Measurements from ENCODE around the gene ZNF626. TPM values are rescaled to one million over a fixed set of nuclear protein-coding genes. Genes with fewer than 3 reads are reported as not detected.
"Not testable (repeated sequence)": the region's sequence is repeated elsewhere in the genome, so short reads cannot be mapped to it uniquely, and the experiment has no call there.

Gene ZNF626
- total and polyA plus RNA-seq, 2 donors, result 10.0 to 17.2 TPM

GRCh38 chr19:20640545-20640944, 20.8 kb downstream of the ZNF626 start:
- H3K4me1 ChIP-seq (ENCODE audit: control insufficient read depth in 2 of 2, insufficient read depth in 2 of 2, low read length in 2 of 2), result no peaks in the 10 kb centered on the region
- 97% methylated on average over 2 of the region's 2 CpGs for WGBS
- H3K27me3 ChIP-seq (ENCODE audit: control insufficient read depth in 2 of 2, insufficient read depth in 1 of 2, low read length in 1 of 2), result no peaks in the 10 kb centered on the region
- peaks cover 7 to 10% of the 10 kb centered on the region in 2 donors for H3K9me3 ChIP-seq (ENCODE audit: control insufficient read depth in 2 of 2, insufficient read depth in 1 of 2, low read length in 1 of 2)
- no peak overlapping the region for H3K4me3 ChIP-seq (ENCODE audit: low read length in 2 of 2)
- H3K36me3 ChIP-seq (ENCODE audit: control insufficient read depth in 2 of 2, insufficient read depth in 2 of 2, low read length in 1 of 2), result peaks cover 12 to 35% of the 10 kb centered on the region in 2 donors
- no peak overlapping the region for H3K27ac ChIP-seq (ENCODE audit: low read depth in 1 of 2, low read length in 1 of 2)
- DNase-seq (ENCODE audit: low read depth in 6 of 9, low spot score in 9 of 9), result no peak

GRCh38 chr19:20640023-20640422, 21.3 kb downstream of the ZNF626 start:
- peaks cover 9 to 10% of the 10 kb centered on the region in 2 donors for H3K9me3 ChIP-seq (ENCODE audit: control insufficient read depth in 2 of 2, insufficient read depth in 1 of 2, low read length in 1 of 2)
- no peak overlapping the region for H3K4me3 ChIP-seq (ENCODE audit: low read length in 2 of 2)
- no peaks in the 10 kb centered on the region for H3K27me3 ChIP-seq (ENCODE audit: control insufficient read depth in 2 of 2, insufficient read depth in 1 of 2, low read length in 1 of 2)
- H3K27ac ChIP-seq (ENCODE audit: low read depth in 1 of 2, low read length in 1 of 2), result no peak overlapping the region
- no peak for DNase-seq (ENCODE audit: low read depth in 6 of 9, low spot score in 9 of 9)
- peaks cover 12 to 38% of the 10 kb centered on the region in 2 donors for H3K36me3 ChIP-seq (ENCODE audit: control insufficient read depth in 2 of 2, insufficient read depth in 2 of 2, low read length in 1 of 2)
- WGBS, result 96% methylated on average over 2 of the region's 2 CpGs
- no peaks in the 10 kb centered on the region for H3K4me1 ChIP-seq (ENCODE audit: control insufficient read depth in 2 of 2, insufficient read depth in 2 of 2, low read length in 2 of 2)

GRCh38 chr19:20624560-20624959, 36.8 kb downstream of the ZNF626 start:
- peaks cover 2 to 21% of the 10 kb centered on the region in 2 donors for H3K9me3 ChIP-seq (ENCODE audit: control insufficient read depth in 2 of 2, insufficient read depth in 1 of 2, low read length in 1 of 2)
- H3K27me3 ChIP-seq (ENCODE audit: control insufficient read depth in 2 of 2, insufficient read depth in 1 of 2, low read length in 1 of 2); H3K27ac ChIP-seq (ENCODE audit: low read depth in 1 of 2, low read length in 1 of 2); H3K4me1 ChIP-seq (ENCODE audit: control insufficient read depth in 2 of 2, insufficient read depth in 2 of 2, low read length in 2 of 2); DNase-seq (ENCODE audit: low read depth in 6 of 9, low spot score in 9 of 9); H3K36me3 ChIP-seq (ENCODE audit: control insufficient read depth in 2 of 2, insufficient read depth in 2 of 2, low read length in 1 of 2); H3K4me3 ChIP-seq (ENCODE audit: low read length in 2 of 2): not testable (repeated sequence)
- WGBS, result 100% methylated on average over 2 of the region's 2 CpGs

GRCh38 chr19:20616071-20616470, 45.3 kb downstream of the ZNF626 start:
- WGBS, result 90% methylated on average over 2 of the region's 2 CpGs
- DNase-seq (ENCODE audit: low read depth in 6 of 9, low spot score in 9 of 9), result no peak
- H3K9me3 ChIP-seq (ENCODE audit: control insufficient read depth in 2 of 2, insufficient read depth in 1 of 2, low read length in 1 of 2), result peaks cover 2 to 24% of the 10 kb centered on the region in 2 donors

GRCh38 chr19:20614971-20615370, 46.4 kb downstream of the ZNF626 start:
- not testable (repeated sequence) for H3K27me3 ChIP-seq (ENCODE audit: control insufficient read depth in 2 of 2, insufficient read depth in 1 of 2, low read length in 1 of 2); H3K4me1 ChIP-seq (ENCODE audit: control insufficient read depth in 2 of 2, insufficient read depth in 2 of 2, low read length in 2 of 2); H3K36me3 ChIP-seq (ENCODE audit: control insufficient read depth in 2 of 2, insufficient read depth in 2 of 2, low read length in 1 of 2); H3K27ac ChIP-seq (ENCODE audit: low read depth in 1 of 2, low read length in 1 of 2); DNase-seq (ENCODE audit: low read depth in 6 of 9, low spot score in 9 of 9); H3K4me3 ChIP-seq (ENCODE audit: low read length in 2 of 2)
- H3K9me3 ChIP-seq (ENCODE audit: control insufficient read depth in 2 of 2, insufficient read depth in 1 of 2, low read length in 1 of 2), result peaks cover 3 to 20% of the 10 kb centered on the region in 2 donors
- WGBS, result 92% methylated on average over 4 of the region's 4 CpGs

More at GRCh38 chr19:20616071-20616470, 45.3 kb downstream of the ZNF626 start:
- Histone ChIP-seq H3K27me3 (ENCODE audit: control insufficient read depth in 2 of 2, insufficient read depth in 1 of 2, low read length in 1 of 2) (no peaks in the 10 kb centered on the region), H3K27ac (ENCODE audit: low read depth in 1 of 2, low read length in 1 of 2) (no peak overlapping the region), H3K4me1 (ENCODE audit: control insufficient read depth in 2 of 2, insufficient read depth in 2 of 2, low read length in 2 of 2) (no peaks in the 10 kb centered on the region), H3K4me3 (ENCODE audit: low read length in 2 of 2) (no peak overlapping the region), H3K36me3 (ENCODE audit: control insufficient read depth in 2 of 2, insufficient read depth in 2 of 2, low read length in 1 of 2) (no peaks in the 10 kb centered on the region)

GRCh38 chr19:20612711-20613316, 48.6 kb downstream of the ZNF626 start:
- H3K4me1 ChIP-seq (ENCODE audit: control insufficient read depth in 2 of 2, insufficient read depth in 2 of 2, low read length in 2 of 2), result no peaks in the 10 kb centered on the region
- no peak for DNase-seq (ENCODE audit: low read depth in 6 of 9, low spot score in 9 of 9)
- peaks cover 3 to 20% of the 10 kb centered on the region in 2 donors for H3K9me3 ChIP-seq (ENCODE audit: control insufficient read depth in 2 of 2, insufficient read depth in 1 of 2, low read length in 1 of 2)
- no peak overlapping the region for H3K4me3 ChIP-seq (ENCODE audit: low read length in 2 of 2)
- H3K27me3 ChIP-seq (ENCODE audit: control insufficient read depth in 2 of 2, insufficient read depth in 1 of 2, low read length in 1 of 2), result no peaks in the 10 kb centered on the region
- WGBS, result 47% methylated on average over 5 of the region's 5 CpGs
- H3K36me3 ChIP-seq (ENCODE audit: control insufficient read depth in 2 of 2, insufficient read depth in 2 of 2, low read length in 1 of 2), result no peaks in the 10 kb centered on the region
- no peak overlapping the region for H3K27ac ChIP-seq (ENCODE audit: low read depth in 1 of 2, low read length in 1 of 2)

GRCh38 chr19:20611866-20612265, 49.5 kb downstream of the ZNF626 start:
- peaks cover 3 to 26% of the 10 kb centered on the region in 2 donors for H3K9me3 ChIP-seq (ENCODE audit: control insufficient read depth in 2 of 2, insufficient read depth in 1 of 2, low read length in 1 of 2)
- WGBS, result 87% methylated on average over 6 of the region's 6 CpGs

GRCh38 chr19:20607943-20608342, 53.4 kb downstream of the ZNF626 start:
- H3K27me3 ChIP-seq (ENCODE audit: control insufficient read depth in 2 of 2, insufficient read depth in 1 of 2, low read length in 1 of 2), result no peaks in the 10 kb centered on the region
- no peaks in the 10 kb centered on the region for H3K36me3 ChIP-seq (ENCODE audit: control insufficient read depth in 2 of 2, insufficient read depth in 2 of 2, low read length in 1 of 2)
- H3K9me3 ChIP-seq (ENCODE audit: control insufficient read depth in 2 of 2, insufficient read depth in 1 of 2, low read length in 1 of 2), result peaks cover 3 to 24% of the 10 kb centered on the region in 2 donors
- H3K4me3 ChIP-seq (ENCODE audit: low read length in 2 of 2), result no peak overlapping the region
- DNase-seq (ENCODE audit: low read depth in 6 of 9, low spot score in 9 of 9), result no peak
- 0% methylated on average over 1 of the region's 1 CpG for WGBS
- H3K27ac ChIP-seq (ENCODE audit: low read depth in 1 of 2, low read length in 1 of 2), result no peak overlapping the region
- no peaks in the 10 kb centered on the region for H3K4me1 ChIP-seq (ENCODE audit: control insufficient read depth in 2 of 2, insufficient read depth in 2 of 2, low read length in 2 of 2)

More at GRCh38 chr19:20611866-20612265, 49.5 kb downstream of the ZNF626 start:
- DNase-seq (ENCODE audit: low read depth in 6 of 9, low spot score in 9 of 9), result no peak
- Histone ChIP-seq H3K27ac (ENCODE audit: low read depth in 1 of 2, low read length in 1 of 2) (no peak overlapping the region), H3K27me3 (ENCODE audit: control insufficient read depth in 2 of 2, insufficient read depth in 1 of 2, low read length in 1 of 2) (no peaks in the 10 kb centered on the region), H3K4me3 (ENCODE audit: low read length in 2 of 2) (no peak overlapping the region), H3K36me3 (ENCODE audit: control insufficient read depth in 2 of 2, insufficient read depth in 2 of 2, low read length in 1 of 2) (no peaks in the 10 kb centered on the region), H3K4me1 (ENCODE audit: control insufficient read depth in 2 of 2, insufficient read depth in 2 of 2, low read length in 2 of 2) (no peaks in the 10 kb centered on the region)

Data from thymus (tissue), 11 donors.